ENCODE results near the gene HGFAC. TPM values are rescaled to one million over a fixed set of nuclear protein-coding genes. Genes with fewer than 3 reads are reported as not detected.
"Not testable (repeated sequence)": the region's sequence is repeated elsewhere in the genome, so short reads cannot be mapped to it uniquely, and the experiment has no call there.

HGFAC gene
- total RNA-seq, 2 donors from 2014 or later: 0.52 TPM; not detected in 1

DNA sequence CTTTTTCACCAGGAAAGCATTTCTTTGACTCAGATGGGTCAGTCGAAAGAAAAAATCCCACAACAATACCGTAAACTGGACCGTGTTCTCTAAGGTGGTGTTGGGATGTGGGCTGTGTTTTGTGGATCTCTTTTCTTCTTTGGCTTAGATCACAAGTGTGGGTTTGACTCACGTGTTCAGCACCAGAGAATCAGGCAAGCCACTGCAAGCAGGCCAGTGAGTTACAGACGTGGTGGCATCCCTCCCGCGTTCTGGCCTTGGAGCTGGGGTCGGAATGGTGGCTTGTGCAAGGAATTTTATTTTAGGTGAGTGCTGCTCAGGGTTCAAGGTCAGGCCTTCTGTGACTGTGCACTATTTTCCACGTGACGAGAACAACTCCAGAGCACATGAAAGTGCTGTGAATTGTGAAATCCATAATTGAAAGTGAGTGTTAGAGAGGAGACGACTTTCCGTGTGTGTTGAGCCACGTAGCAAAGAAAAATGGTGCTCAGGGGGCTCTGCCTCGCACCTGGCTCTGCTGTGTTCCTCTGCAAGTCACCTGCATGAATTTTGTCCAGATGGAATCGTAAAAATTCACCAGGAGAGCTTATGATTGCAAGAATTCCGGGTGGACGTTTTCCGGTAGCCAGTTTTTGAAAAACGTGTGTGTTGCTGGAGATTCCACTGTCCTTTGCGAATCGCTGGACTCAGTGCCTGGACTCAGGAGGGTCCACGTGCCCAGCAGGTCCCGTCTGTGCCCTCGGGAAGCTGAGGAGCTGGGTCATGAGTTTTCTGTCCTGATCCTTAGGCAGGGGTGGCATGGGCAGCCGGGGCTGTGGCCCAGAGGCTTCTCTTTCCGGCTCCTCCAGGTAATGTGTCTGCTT lies 33.6 kb upstream of the HGFAC start:
- no peaks in the 10 kb centered on the region for H3K4me1 ChIP-seq
- no peaks in the 10 kb centered on the region for H3K36me3 ChIP-seq
- intact Hi-C loops (cut with DNase I): no loop called here
- H3K9ac ChIP-seq (ENCODE audit: low read depth in 2 of 2, low read length in 2 of 2): no peak overlapping the region
- no peak overlapping the region for H3K4me3 ChIP-seq
- H3K9me3 ChIP-seq: no peaks in the 10 kb centered on the region
- TF ChIP-seq, protein P1, sequence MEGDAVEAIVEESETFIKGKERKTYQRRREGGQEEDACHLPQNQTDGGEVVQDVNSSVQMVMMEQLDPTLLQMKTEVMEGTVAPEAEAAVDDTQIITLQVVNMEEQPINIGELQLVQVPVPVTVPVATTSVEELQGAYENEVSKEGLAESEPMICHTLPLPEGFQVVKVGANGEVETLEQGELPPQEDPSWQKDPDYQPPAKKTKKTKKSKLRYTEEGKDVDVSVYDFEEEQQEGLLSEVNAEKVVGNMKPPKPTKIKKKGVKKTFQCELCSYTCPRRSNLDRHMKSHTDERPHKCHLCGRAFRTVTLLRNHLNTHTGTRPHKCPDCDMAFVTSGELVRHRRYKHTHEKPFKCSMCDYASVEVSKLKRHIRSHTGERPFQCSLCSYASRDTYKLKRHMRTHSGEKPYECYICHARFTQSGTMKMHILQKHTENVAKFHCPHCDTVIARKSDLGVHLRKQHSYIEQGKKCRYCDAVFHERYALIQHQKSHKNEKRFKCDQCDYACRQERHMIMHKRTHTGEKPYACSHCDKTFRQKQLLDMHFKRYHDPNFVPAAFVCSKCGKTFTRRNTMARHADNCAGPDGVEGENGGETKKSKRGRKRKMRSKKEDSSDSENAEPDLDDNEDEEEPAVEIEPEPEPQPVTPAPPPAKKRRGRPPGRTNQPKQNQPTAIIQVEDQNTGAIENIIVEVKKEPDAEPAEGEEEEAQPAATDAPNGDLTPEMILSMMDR (IDR thresholded peaks at IDR 0.05): no peak
- DNase-seq: no peak
- H3K27me3 ChIP-seq: no peaks in the 10 kb centered on the region
- H3K27ac ChIP-seq: no peak overlapping the region

DNA sequence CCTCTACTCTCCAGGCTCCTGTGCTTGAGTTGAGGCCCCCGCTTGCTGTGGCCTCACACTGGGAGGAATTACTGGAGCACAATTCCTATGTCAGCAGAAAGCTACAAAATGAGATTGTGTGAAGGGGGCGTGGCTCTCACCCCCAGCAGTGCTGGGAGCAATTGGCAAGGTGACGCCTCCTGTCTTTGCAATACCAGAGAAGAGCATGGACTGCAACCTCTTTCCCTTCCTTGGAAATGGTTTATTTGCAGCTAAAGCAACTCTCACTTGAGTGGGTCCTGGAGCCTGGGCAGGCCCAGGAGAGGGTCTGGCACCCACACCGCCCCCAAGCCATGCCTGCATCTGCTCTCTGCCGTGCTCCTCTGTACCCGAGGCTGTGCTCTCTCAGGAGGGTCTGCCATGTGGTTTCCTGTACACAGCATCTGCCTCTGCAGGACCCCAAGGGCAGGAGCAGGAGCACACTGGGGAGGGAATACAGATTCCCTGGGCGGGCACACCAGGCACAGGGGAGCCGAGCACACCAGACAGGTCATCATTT lies 32.9 kb upstream of the HGFAC start:
- intact Hi-C loops (cut with DNase I): no loop called here
- no peak overlapping the region for H3K9ac ChIP-seq (ENCODE audit: low read depth in 2 of 2, low read length in 2 of 2)
- H3K27ac ChIP-seq: no peak overlapping the region
- no peaks in the 10 kb centered on the region for H3K36me3 ChIP-seq
- no peak for DNase-seq
- H3K27me3 ChIP-seq: no peaks in the 10 kb centered on the region
- TF ChIP-seq, protein P1 (IDR thresholded peaks at IDR 0.05): no peak
- no peaks in the 10 kb centered on the region for H3K9me3 ChIP-seq
- no peaks in the 10 kb centered on the region for H3K4me1 ChIP-seq
- no peak overlapping the region for H3K4me3 ChIP-seq

DNA sequence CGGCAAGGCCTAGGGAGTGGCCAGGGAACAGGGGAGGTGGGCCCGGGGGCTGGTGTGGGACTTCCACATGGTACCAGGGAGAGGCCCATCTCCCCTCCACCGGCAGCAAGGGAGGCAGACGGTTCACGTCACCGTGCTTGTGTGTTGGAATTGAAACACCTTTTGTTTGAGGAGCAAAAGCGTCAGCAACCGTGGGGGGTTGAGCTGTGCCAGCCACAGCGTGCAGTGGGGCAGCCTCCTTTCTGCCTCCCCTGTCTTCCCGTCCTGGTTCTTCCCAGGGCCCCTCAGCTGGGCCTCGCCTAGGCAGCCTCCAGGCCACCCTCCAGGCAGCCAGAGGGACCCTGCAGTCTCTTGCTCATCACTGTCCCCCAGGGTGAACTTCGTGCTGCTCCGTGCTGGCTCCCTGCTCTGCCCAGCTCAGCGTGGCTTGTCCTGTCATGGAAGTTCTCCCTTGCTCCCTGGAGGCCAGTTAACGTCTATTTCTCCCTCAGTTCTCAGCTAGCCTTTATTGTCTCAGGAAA lies 32.1 kb upstream of the HGFAC start:
- Histone ChIP-seq H3K27me3 (no peaks in the 10 kb centered on the region), H3K27ac (no peak overlapping the region), H3K9ac (ENCODE audit: low read depth in 2 of 2, low read length in 2 of 2) (no peak overlapping the region), H3K9me3 (no peaks in the 10 kb centered on the region), H3K36me3 (no peaks in the 10 kb centered on the region), H3K4me1 (no peaks in the 10 kb centered on the region), H3K4me3 (no peak overlapping the region)
- intact Hi-C loops (cut with DNase I): no loop called here
- DNase-seq: no peak
- TF ChIP-seq, protein P1 (IDR thresholded peaks at IDR 0.05): no peak

DNA sequence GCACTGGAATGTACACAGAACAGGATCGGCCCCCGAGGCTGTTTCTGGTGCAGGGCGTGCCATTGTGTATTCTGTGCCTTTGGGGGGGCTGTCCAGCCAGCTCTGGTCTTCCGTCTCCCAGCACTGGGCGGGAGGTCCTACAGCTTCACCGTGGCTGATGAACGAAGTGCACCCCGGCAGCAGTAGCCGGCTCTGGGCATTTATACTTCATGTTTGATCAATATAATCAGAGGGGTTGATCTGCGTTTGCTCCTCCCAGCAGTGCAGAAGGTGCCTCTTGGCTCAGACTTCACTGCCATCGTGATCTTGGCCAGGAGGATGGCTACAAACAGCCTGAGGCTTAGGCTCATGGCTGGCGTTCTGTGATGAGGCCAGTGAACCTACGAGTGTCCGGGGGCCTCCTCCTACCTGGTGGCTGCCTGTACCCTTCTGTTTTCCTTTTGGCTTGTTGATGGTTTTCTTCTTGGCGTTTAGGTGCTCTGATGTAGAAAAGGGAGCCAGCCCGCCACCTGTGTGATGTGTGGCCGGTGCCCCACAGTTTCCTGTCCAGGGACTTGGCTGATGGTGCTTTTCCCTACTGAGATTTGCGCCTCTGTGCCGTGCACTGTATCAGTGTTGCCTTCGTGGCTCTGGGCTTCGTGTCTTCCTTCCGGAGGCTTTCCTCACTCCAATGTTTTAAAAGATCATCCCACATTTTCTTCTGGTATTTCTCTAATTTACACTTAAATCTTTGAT lies 31.2 kb upstream of the HGFAC start:
- Histone ChIP-seq H3K9ac (ENCODE audit: low read depth in 2 of 2, low read length in 2 of 2) (no peak overlapping the region), H3K4me3 (no peak overlapping the region), H3K27ac (no peak overlapping the region), H3K36me3 (no peaks in the 10 kb centered on the region), H3K9me3 (no peaks in the 10 kb centered on the region), H3K27me3 (no peaks in the 10 kb centered on the region), H3K4me1 (no peaks in the 10 kb centered on the region)
- intact Hi-C loops (cut with DNase I): no loop called here
- DNase-seq: no peak
- TF ChIP-seq, protein P1 (IDR thresholded peaks at IDR 0.05): no peak

DNA sequence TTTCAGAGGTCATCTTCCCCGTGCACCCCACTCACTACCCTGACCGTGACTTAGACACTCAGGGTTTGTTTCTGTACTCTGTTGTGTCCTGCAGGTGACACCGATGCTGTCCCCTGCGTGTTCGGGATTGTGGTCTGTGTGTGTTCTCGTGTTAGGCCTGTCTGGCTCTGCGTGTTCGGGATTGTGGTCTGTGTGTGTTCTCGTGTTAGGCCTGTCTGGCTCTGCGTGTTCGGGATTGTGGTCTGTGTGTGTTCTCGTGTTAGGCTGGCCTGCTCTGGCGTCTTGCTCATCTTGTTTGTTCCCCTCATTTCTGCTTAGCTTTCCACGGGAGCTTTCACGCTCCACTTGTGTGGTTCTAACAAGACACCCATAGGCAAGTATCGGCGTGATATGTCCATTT lies 30.6 kb upstream of the HGFAC start:
- H3K9me3 ChIP-seq; H3K27me3 ChIP-seq; DNase-seq; H3K27ac ChIP-seq; H3K9ac ChIP-seq (ENCODE audit: low read depth in 2 of 2, low read length in 2 of 2); H3K4me1 ChIP-seq; H3K36me3 ChIP-seq; intact Hi-C loops (cut with DNase I); H3K4me3 ChIP-seq: not testable (repeated sequence)
